ENCODE measurements around the gene MTUS2. TPM values are rescaled to one million over a fixed set of nuclear protein-coding genes. Genes with fewer than 3 reads are reported as not detected.
"Not testable (repeated sequence)": the region's sequence is repeated elsewhere in the genome, so short reads cannot be mapped to it uniquely, and the experiment has no call there.

MTUS2 gene
- total RNA-seq, 1 donor from 2014 or later, result 5.1 TPM

GRCh38 chr13:29319451-29319850 lies 499.3 kb downstream of the MTUS2 start:
- no peak for DNase-seq (ENCODE audit: low spot score)

GRCh38 chr13:29323954-29324353 lies 503.8 kb downstream of the MTUS2 start:
- no peak for DNase-seq (ENCODE audit: low spot score)

GRCh38 chr13:29324601-29325000 lies 504.5 kb downstream of the MTUS2 start:
- no peak for DNase-seq (ENCODE audit: low spot score)

GRCh38 chr13:29328501-29328900 lies 508.4 kb downstream of the MTUS2 start:
- no peak for DNase-seq (ENCODE audit: low spot score)

- DNase-seq (ENCODE audit: low spot score), result no peak
Observed at GRCh38 chr13:29336356-29336755, 516.2 kb downstream of the MTUS2 start.

- no peak for DNase-seq (ENCODE audit: low spot score)
Observed at GRCh38 chr13:29339386-29340272, 519.5 kb downstream of the MTUS2 start.

- not testable (repeated sequence) for DNase-seq (ENCODE audit: low spot score)
Observed at GRCh38 chr13:29345860-29346582, 525.9 kb downstream of the MTUS2 start.

GRCh38 chr13:29355029-29355428 lies 534.9 kb downstream of the MTUS2 start:
- no peak for DNase-seq (ENCODE audit: low spot score)

GRCh38 chr13:29359181-29359580 lies 539.0 kb downstream of the MTUS2 start:
- no peak for DNase-seq (ENCODE audit: low spot score)

- DNase-seq (ENCODE audit: low spot score), result no peak
Observed at GRCh38 chr13:29361716-29362115, 541.6 kb downstream of the MTUS2 start.

- DNase-seq (ENCODE audit: low spot score), result no peak
Observed at GRCh38 chr13:29362849-29363604, 542.9 kb downstream of the MTUS2 start.

- DNase-seq (ENCODE audit: low spot score), result no peak
Observed at GRCh38 chr13:29369060-29369743, 549.1 kb downstream of the MTUS2 start.

GRCh38 chr13:29379281-29379680 lies 559.1 kb downstream of the MTUS2 start:
- DNase-seq (ENCODE audit: low spot score), result no peak

- no peak for DNase-seq (ENCODE audit: low spot score)
Observed at GRCh38 chr13:29379865-29380264, 559.7 kb downstream of the MTUS2 start.

GRCh38 chr13:29382021-29382420 lies 561.9 kb downstream of the MTUS2 start:
- no peak for DNase-seq (ENCODE audit: low spot score)

GRCh38 chr13:29383476-29383875 lies 563.3 kb downstream of the MTUS2 start:
- DNase-seq (ENCODE audit: low spot score), result no peak

GRCh38 chr13:29384466-29384865 lies 564.3 kb downstream of the MTUS2 start:
- DNase-seq (ENCODE audit: low spot score), result no peak

- no peak for DNase-seq (ENCODE audit: low spot score)
Observed at GRCh38 chr13:29384871-29385270, 564.7 kb downstream of the MTUS2 start.

- no peak for DNase-seq (ENCODE audit: low spot score)
Observed at GRCh38 chr13:29386246-29386645, 566.1 kb downstream of the MTUS2 start.

GRCh38 chr13:29390598-29390997 lies 570.5 kb downstream of the MTUS2 start:
- DNase-seq (ENCODE audit: low spot score), result not testable (repeated sequence)

- DNase-seq (ENCODE audit: low spot score), result no peak
Observed at GRCh38 chr13:29396446-29396845, 576.3 kb downstream of the MTUS2 start.

GRCh38 chr13:29397265-29397664 lies 577.1 kb downstream of the MTUS2 start:
- DNase-seq (ENCODE audit: low spot score), result no peak
